ENCODE data around the gene LGI4.
A peak's percentile ranks its signal among the peaks of the same experiment; 100 is the strongest.

The LGI4 gene

GRCh38 chr19:35117116-35117515, 17.7 kb downstream of the LGI4 start:
- H3K27me3 ChIP-seq (ENCODE audit: control insufficient read depth in 2 of 2, insufficient read depth in 2 of 2, low read length in 2 of 2) = no peaks in the 10 kb centered on the region

GRCh38 chr19:35116072-35116801, 18.6 kb downstream of the LGI4 start:
- peak overlapping the region; percentile 94 to 97 for H3K4me3 ChIP-seq (ENCODE audit: low read length in 2 of 2)
- H3K9ac ChIP-seq (ENCODE audit: low read depth in 1 of 2, low read length in 2 of 2) = peak overlapping the region; percentile 98 to 100
- H3K27me3 ChIP-seq (ENCODE audit: control insufficient read depth in 2 of 2, insufficient read depth in 2 of 2, low read length in 2 of 2) = no peaks in the 10 kb centered on the region
- H3K36me3 ChIP-seq (ENCODE audit: control insufficient read depth in 2 of 2, insufficient read depth in 2 of 2, low read length in 2 of 2) = peaks cover 10 to 22% of the 10 kb centered on the region in 2 donors
- peaks cover 25 to 26% of the 10 kb centered on the region in 2 donors for H3K4me1 ChIP-seq (ENCODE audit: control insufficient read depth in 2 of 2, insufficient read depth in 2 of 2, low read length in 2 of 2)
- H3K27ac ChIP-seq (ENCODE audit: low read depth in 2 of 2, low read length in 2 of 2) = peak overlapping the region; percentile 99 to 100
- H3K9me3 ChIP-seq (ENCODE audit: control insufficient read depth in 2 of 2, low read length in 2 of 2) = no peaks in the 10 kb centered on the region

More at GRCh38 chr19:35117116-35117515, 17.7 kb downstream of the LGI4 start:
- Histone ChIP-seq H3K4me1 (ENCODE audit: control insufficient read depth in 2 of 2, insufficient read depth in 2 of 2, low read length in 2 of 2) (peaks cover 31 to 35% of the 10 kb centered on the region in 2 donors), H3K27ac (ENCODE audit: low read depth in 2 of 2, low read length in 2 of 2) (peak overlapping the region; percentile 99 to 100), H3K4me3 (ENCODE audit: low read length in 2 of 2) (peak overlapping the region; percentile 94 to 97), H3K9me3 (ENCODE audit: control insufficient read depth in 2 of 2, low read length in 2 of 2) (no peaks in the 10 kb centered on the region), H3K36me3 (ENCODE audit: control insufficient read depth in 2 of 2, insufficient read depth in 2 of 2, low read length in 2 of 2) (peaks cover 18 to 29% of the 10 kb centered on the region in 2 donors), H3K9ac (ENCODE audit: low read depth in 1 of 2, low read length in 2 of 2) (peak overlapping the region; percentile 98 to 100)

GRCh38 chr19:35115177-35115951, 19.5 kb downstream of the LGI4 start, which contains the start of gene FXYD3:
Gene FXYD3, plus strand, starts transcription at chr19:35115823. Its CDS starts 3,554 bp downstream, at chr19:35119377.
- H3K36me3 ChIP-seq (ENCODE audit: control insufficient read depth in 2 of 2, insufficient read depth in 2 of 2, low read length in 2 of 2) = peaks cover 5 to 13% of the 10 kb centered on the region in 2 donors
- H3K4me1 ChIP-seq (ENCODE audit: control insufficient read depth in 2 of 2, insufficient read depth in 2 of 2, low read length in 2 of 2) = peaks cover 18% of the 10 kb centered on the region in 2 donors
- H3K27me3 ChIP-seq (ENCODE audit: control insufficient read depth in 2 of 2, insufficient read depth in 2 of 2, low read length in 2 of 2) = no peaks in the 10 kb centered on the region
- H3K9me3 ChIP-seq (ENCODE audit: control insufficient read depth in 2 of 2, low read length in 2 of 2) = no peaks in the 10 kb centered on the region
- H3K27ac ChIP-seq (ENCODE audit: low read depth in 2 of 2, low read length in 2 of 2) = peak within 1 kb of the TSS; percentile 99 to 100
- H3K9ac ChIP-seq (ENCODE audit: low read depth in 1 of 2, low read length in 2 of 2) = peak within 1 kb of the TSS; percentile 98 to 100
- peak within 1 kb of the TSS; percentile 94 to 97 for H3K4me3 ChIP-seq (ENCODE audit: low read length in 2 of 2)

GRCh38 chr19:35114353-35115176, 20.3 kb downstream of the LGI4 start:
- Histone ChIP-seq H3K9me3 (ENCODE audit: control insufficient read depth in 2 of 2, low read length in 2 of 2) (no peaks in the 10 kb centered on the region), H3K4me3 (ENCODE audit: low read length in 2 of 2) (peak overlapping the region; percentile 94 to 97), H3K9ac (ENCODE audit: low read depth in 1 of 2, low read length in 2 of 2) (peak overlapping the region; percentile 83 to 100), H3K27ac (ENCODE audit: low read depth in 2 of 2, low read length in 2 of 2) (peak overlapping the region; percentile 99 to 100), H3K36me3 (ENCODE audit: control insufficient read depth in 2 of 2, insufficient read depth in 2 of 2, low read length in 2 of 2) (peaks cover 5 to 13% of the 10 kb centered on the region in 2 donors), H3K27me3 (ENCODE audit: control insufficient read depth in 2 of 2, insufficient read depth in 2 of 2, low read length in 2 of 2) (no peaks in the 10 kb centered on the region), H3K4me1 (ENCODE audit: control insufficient read depth in 2 of 2, insufficient read depth in 2 of 2, low read length in 2 of 2) (peaks cover 15 to 18% of the 10 kb centered on the region in 2 donors)

GRCh38 chr19:35112995-35113688, 21.7 kb downstream of the LGI4 start:
- Histone ChIP-seq H3K27ac (ENCODE audit: low read depth in 2 of 2, low read length in 2 of 2) (no peak overlapping the region), H3K9ac (ENCODE audit: low read depth in 1 of 2, low read length in 2 of 2) (no peak overlapping the region), H3K36me3 (ENCODE audit: control insufficient read depth in 2 of 2, insufficient read depth in 2 of 2, low read length in 2 of 2) (peaks cover 0 to 4% of the 10 kb centered on the region in 2 donors), H3K9me3 (ENCODE audit: control insufficient read depth in 2 of 2, low read length in 2 of 2) (no peaks in the 10 kb centered on the region), H3K4me1 (ENCODE audit: control insufficient read depth in 2 of 2, insufficient read depth in 2 of 2, low read length in 2 of 2) (peaks cover 11 to 16% of the 10 kb centered on the region in 2 donors), H3K4me3 (ENCODE audit: low read length in 2 of 2) (no peak overlapping the region), H3K27me3 (ENCODE audit: control insufficient read depth in 2 of 2, insufficient read depth in 2 of 2, low read length in 2 of 2) (no peaks in the 10 kb centered on the region)

- Histone ChIP-seq H3K9me3 (ENCODE audit: control insufficient read depth in 2 of 2, low read length in 2 of 2) (no peaks in the 10 kb centered on the region), H3K4me1 (ENCODE audit: control insufficient read depth in 2 of 2, insufficient read depth in 2 of 2, low read length in 2 of 2) (peaks cover 16% of the 10 kb centered on the region in 2 donors), H3K27ac (ENCODE audit: low read depth in 2 of 2, low read length in 2 of 2) (no peak overlapping the region), H3K9ac (ENCODE audit: low read depth in 1 of 2, low read length in 2 of 2) (no peak overlapping the region), H3K36me3 (ENCODE audit: control insufficient read depth in 2 of 2, insufficient read depth in 2 of 2, low read length in 2 of 2) (no peaks in the 10 kb centered on the region), H3K4me3 (ENCODE audit: low read length in 2 of 2) (no peak overlapping the region), H3K27me3 (ENCODE audit: control insufficient read depth in 2 of 2, insufficient read depth in 2 of 2, low read length in 2 of 2) (no peaks in the 10 kb centered on the region)
Measured at GRCh38 chr19:35110974-35111373, 23.9 kb downstream of the LGI4 start.

GRCh38 chr19:35109395-35110112, 25.3 kb downstream of the LGI4 start:
- Histone ChIP-seq H3K27ac (ENCODE audit: low read depth in 2 of 2, low read length in 2 of 2) (peak overlapping the region in 1 of 2 donors; percentile 29), H3K27me3 (ENCODE audit: control insufficient read depth in 2 of 2, insufficient read depth in 2 of 2, low read length in 2 of 2) (no peaks in the 10 kb centered on the region), H3K9ac (ENCODE audit: low read depth in 1 of 2, low read length in 2 of 2) (peak overlapping the region in 1 of 2 donors; percentile 43), H3K36me3 (ENCODE audit: control insufficient read depth in 2 of 2, insufficient read depth in 2 of 2, low read length in 2 of 2) (no peaks in the 10 kb centered on the region), H3K4me3 (ENCODE audit: low read length in 2 of 2) (no peak overlapping the region), H3K4me1 (ENCODE audit: control insufficient read depth in 2 of 2, insufficient read depth in 2 of 2, low read length in 2 of 2) (peaks cover 7 to 10% of the 10 kb centered on the region in 2 donors), H3K9me3 (ENCODE audit: control insufficient read depth in 2 of 2, low read length in 2 of 2) (no peaks in the 10 kb centered on the region)

- Histone ChIP-seq H3K9ac (ENCODE audit: low read depth in 1 of 2, low read length in 2 of 2) (no peak overlapping the region), H3K4me3 (ENCODE audit: low read length in 2 of 2) (no peak overlapping the region), H3K4me1 (ENCODE audit: control insufficient read depth in 2 of 2, insufficient read depth in 2 of 2, low read length in 2 of 2) (peaks cover 4 to 8% of the 10 kb centered on the region in 2 donors), H3K9me3 (ENCODE audit: control insufficient read depth in 2 of 2, low read length in 2 of 2) (no peaks in the 10 kb centered on the region), H3K36me3 (ENCODE audit: control insufficient read depth in 2 of 2, insufficient read depth in 2 of 2, low read length in 2 of 2) (no peaks in the 10 kb centered on the region), H3K27me3 (ENCODE audit: control insufficient read depth in 2 of 2, insufficient read depth in 2 of 2, low read length in 2 of 2) (no peaks in the 10 kb centered on the region), H3K27ac (ENCODE audit: low read depth in 2 of 2, low read length in 2 of 2) (no peak overlapping the region)
Measured at GRCh38 chr19:35108730-35109129, 26.1 kb downstream of the LGI4 start.

DNA sequence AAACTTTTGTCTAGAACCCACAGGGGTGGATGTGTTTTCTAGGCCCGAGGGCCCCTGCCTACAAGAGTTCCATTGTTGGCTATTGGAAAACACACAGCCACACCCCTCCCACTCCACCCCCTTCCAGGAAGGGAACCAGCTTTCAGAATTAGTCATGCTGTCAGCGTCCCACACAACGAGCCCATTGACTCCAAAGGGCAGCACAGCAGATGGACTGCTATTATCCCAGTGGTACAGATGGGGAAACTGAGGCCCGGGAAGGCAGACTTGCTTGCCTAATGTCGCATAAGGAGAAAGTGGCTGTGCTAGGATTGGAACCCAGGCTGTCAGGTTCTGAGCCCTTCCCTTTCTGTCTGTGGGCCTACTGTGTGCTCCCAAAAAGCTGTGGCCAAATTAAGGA, 27.3 kb downstream of the LGI4 start:
- no peak overlapping the region for H3K4me3 ChIP-seq (ENCODE audit: low read length in 2 of 2)
- H3K36me3 ChIP-seq (ENCODE audit: control insufficient read depth in 2 of 2, insufficient read depth in 2 of 2, low read length in 2 of 2) = no peaks in the 10 kb centered on the region
- H3K4me1 ChIP-seq (ENCODE audit: control insufficient read depth in 2 of 2, insufficient read depth in 2 of 2, low read length in 2 of 2) = peaks cover 4 to 8% of the 10 kb centered on the region in 2 donors
- no peak overlapping the region for H3K27ac ChIP-seq (ENCODE audit: low read depth in 2 of 2, low read length in 2 of 2)
- no peak overlapping the region for H3K9ac ChIP-seq (ENCODE audit: low read depth in 1 of 2, low read length in 2 of 2)
- no peaks in the 10 kb centered on the region for H3K9me3 ChIP-seq (ENCODE audit: control insufficient read depth in 2 of 2, low read length in 2 of 2)
- H3K27me3 ChIP-seq (ENCODE audit: control insufficient read depth in 2 of 2, insufficient read depth in 2 of 2, low read length in 2 of 2) = no peaks in the 10 kb centered on the region

All from mucosa of rectum (tissue), 2 donors.